ENCODE measurements around the gene ERG28. TPM values are rescaled to one million over a fixed set of nuclear protein-coding genes. Genes with fewer than 3 reads are reported as not detected.

Gene ERG28
- total RNA-seq, 1 donor from 2014 or later = 16.2 TPM

DNA sequence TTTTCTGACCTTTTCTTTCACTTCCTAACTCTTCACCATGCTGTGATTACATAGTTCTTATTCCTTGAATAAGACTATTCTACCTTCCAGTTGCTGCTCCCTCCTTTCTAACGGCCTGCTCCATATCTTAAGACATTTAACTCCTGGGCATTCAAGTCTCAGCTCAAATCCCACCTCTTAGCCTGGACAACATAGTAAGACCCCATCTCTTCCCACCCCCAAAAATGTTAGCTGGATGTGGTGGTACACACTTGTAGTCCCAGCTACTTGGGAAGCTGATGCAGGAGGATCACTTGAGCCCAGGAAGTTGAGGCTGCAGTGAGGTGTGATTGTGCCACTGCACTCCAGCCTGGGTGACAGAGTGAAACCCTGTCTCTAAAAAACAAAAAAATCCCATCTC lies 10.9 kb downstream of the ERG28 start:
- no peaks in the 10 kb centered on the region for H3K36me3 ChIP-seq (ENCODE audit: control insufficient read depth, insufficient read depth, low read length)
- no peak overlapping the region for H3K4me3 ChIP-seq (ENCODE audit: low read depth, low read length)
- DNase-seq (ENCODE audit: low read depth) = no peak
- no peaks in the 10 kb centered on the region for H3K27me3 ChIP-seq (ENCODE audit: control insufficient read depth, insufficient read depth, low read length)
- TF ChIP-seq, protein P1, sequence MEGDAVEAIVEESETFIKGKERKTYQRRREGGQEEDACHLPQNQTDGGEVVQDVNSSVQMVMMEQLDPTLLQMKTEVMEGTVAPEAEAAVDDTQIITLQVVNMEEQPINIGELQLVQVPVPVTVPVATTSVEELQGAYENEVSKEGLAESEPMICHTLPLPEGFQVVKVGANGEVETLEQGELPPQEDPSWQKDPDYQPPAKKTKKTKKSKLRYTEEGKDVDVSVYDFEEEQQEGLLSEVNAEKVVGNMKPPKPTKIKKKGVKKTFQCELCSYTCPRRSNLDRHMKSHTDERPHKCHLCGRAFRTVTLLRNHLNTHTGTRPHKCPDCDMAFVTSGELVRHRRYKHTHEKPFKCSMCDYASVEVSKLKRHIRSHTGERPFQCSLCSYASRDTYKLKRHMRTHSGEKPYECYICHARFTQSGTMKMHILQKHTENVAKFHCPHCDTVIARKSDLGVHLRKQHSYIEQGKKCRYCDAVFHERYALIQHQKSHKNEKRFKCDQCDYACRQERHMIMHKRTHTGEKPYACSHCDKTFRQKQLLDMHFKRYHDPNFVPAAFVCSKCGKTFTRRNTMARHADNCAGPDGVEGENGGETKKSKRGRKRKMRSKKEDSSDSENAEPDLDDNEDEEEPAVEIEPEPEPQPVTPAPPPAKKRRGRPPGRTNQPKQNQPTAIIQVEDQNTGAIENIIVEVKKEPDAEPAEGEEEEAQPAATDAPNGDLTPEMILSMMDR (IDR thresholded peaks at IDR 0.05; ENCODE audit: insufficient read depth, low read length, poor library complexity, severe bottlenecking) = no peak

DNA sequence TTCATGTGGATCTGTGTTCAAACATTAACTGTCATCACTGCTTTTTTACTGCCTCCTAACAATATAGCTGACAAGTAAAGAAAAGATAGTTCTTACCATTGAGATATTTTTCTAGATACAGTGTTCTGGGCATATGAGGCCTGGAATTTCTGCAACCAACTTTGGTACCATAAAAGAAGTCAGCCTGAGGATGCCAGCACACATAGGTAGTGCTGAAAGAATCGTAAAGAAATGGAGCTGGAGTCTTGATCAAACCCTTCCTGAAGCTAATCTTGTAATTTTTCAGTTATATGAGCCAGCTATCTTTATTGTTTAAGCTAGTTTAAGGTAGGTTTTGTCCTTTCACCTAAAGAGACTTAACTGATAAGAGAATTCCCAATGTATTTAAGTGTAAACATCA lies 11.3 kb downstream of the ERG28 start:
- TF ChIP-seq, protein P1 (IDR thresholded peaks at IDR 0.05; ENCODE audit: insufficient read depth, low read length, poor library complexity, severe bottlenecking) = no peak
- no peak for DNase-seq (ENCODE audit: low read depth)
- Histone ChIP-seq H3K36me3 (ENCODE audit: control insufficient read depth, insufficient read depth, low read length) (no peaks in the 10 kb centered on the region), H3K27me3 (ENCODE audit: control insufficient read depth, insufficient read depth, low read length) (no peaks in the 10 kb centered on the region), H3K4me3 (ENCODE audit: low read depth, low read length) (no peak overlapping the region)

DNA sequence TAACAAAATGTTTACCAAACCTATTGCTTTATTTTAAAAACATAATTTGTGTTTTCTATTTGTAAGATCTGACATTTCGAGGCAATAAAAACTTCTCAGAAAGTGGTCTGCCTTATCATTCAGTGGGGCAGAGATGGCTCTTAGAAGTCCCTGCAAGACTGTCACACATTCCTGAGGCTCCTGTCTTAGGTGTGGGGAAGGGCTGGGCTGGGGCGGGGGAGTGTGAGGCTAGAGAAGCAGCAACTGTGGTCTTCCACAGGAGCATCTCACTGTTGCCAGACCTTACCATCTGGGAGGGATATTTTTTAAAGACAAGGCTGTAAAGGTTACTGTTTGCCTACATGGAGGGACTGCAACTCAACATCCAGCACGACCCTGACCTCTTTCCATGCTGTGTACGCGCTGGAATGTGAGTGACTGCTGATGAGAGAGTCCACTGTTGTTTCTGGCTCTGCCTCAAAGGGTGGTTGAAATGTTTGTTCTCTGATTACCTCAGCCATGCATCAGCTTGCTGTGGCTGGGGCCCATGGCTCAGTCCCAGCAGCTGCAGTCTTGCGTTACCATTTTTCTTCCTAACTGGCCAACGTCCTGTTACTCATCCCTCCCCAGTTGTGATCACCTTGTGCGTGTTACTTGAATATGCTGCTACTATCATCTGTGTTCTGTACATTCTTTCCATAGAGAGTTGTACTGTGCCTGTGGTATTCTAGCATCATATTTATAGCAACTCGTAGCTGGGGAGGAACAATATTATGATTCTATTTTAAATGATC lies 12.4 kb downstream of the ERG28 start:
- no peak overlapping the region for H3K4me3 ChIP-seq (ENCODE audit: low read depth, low read length)
- no peaks in the 10 kb centered on the region for H3K27me3 ChIP-seq (ENCODE audit: control insufficient read depth, insufficient read depth, low read length)
- DNase-seq (ENCODE audit: low read depth) = peak; percentile 94
- TF ChIP-seq, protein P1 (IDR thresholded peaks at IDR 0.05; ENCODE audit: insufficient read depth, low read length, poor library complexity, severe bottlenecking) = no peak
- H3K36me3 ChIP-seq (ENCODE audit: control insufficient read depth, insufficient read depth, low read length) = no peaks in the 10 kb centered on the region

DNA sequence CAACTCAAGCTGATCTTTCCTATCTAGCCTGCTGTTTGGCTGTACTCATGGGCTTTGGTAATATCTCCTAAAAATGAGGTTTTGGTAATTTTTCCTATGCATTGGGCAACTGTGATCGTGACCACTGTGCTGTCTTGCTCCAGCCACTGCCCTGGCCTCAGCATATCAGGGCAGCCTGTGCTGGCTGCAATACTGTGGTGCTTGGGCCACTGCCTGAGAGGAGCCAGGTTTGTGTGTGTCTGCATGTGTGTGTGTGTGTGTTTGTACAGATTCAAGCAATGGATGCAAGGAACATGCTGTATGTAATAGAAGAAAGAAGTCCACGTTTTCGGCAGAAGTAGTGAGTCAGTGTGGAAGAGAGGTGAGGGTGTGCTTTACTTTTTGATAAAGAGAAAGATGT lies 13.0 kb downstream of the ERG28 start:
- TF ChIP-seq, protein P1 (IDR thresholded peaks at IDR 0.05; ENCODE audit: insufficient read depth, low read length, poor library complexity, severe bottlenecking) = no peak
- no peak for DNase-seq (ENCODE audit: low read depth)
- H3K36me3 ChIP-seq (ENCODE audit: control insufficient read depth, insufficient read depth, low read length) = no peaks in the 10 kb centered on the region
- no peaks in the 10 kb centered on the region for H3K27me3 ChIP-seq (ENCODE audit: control insufficient read depth, insufficient read depth, low read length)
- H3K4me3 ChIP-seq (ENCODE audit: low read depth, low read length) = no peak overlapping the region

DNA sequence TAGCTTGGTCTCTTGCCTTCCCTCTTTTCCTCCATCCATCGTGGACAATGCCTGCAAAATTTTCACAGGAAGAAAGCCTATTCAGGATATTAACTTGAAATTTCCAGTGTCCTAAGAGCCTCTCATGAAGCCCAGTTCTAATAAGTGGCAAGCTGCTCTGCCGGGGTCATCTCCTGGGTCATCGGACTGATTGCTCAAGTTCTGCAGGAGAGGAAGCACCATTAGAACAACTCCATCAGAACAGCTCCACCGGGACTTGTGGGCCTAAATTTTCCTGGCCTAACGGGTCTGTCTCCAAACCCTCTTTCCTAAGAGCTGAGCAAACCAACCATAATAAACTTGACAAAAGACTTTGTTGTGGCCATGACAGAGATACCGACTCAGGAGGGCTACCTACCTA lies 13.9 kb downstream of the ERG28 start:
- no peaks in the 10 kb centered on the region for H3K36me3 ChIP-seq (ENCODE audit: control insufficient read depth, insufficient read depth, low read length)
- DNase-seq (ENCODE audit: low read depth) = no peak
- H3K4me3 ChIP-seq (ENCODE audit: low read depth, low read length) = no peak overlapping the region
- TF ChIP-seq, protein P1 (IDR thresholded peaks at IDR 0.05; ENCODE audit: insufficient read depth, low read length, poor library complexity, severe bottlenecking) = no peak
- H3K27me3 ChIP-seq (ENCODE audit: control insufficient read depth, insufficient read depth, low read length) = no peaks in the 10 kb centered on the region

DNA sequence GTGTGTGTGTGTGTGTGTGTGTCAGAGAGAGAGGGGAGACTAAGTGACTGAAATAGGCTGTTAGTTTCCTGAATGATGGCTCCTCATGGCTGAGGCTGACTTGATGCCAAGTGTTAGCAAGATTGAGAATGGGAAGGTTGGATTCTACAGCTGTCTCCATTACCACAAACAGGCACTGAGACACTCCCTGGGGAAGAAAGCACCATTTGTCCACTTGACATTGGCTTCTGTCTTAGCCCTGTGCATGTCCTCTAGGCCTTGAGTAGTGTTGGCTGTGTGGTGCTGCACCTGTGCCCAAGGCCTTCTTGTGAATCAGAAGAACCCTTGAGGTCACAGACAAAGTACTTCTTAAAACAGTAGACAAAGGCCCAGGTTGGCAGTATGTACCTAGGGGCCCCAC lies 15.6 kb downstream of the ERG28 start:
- TF ChIP-seq, protein P1 (IDR thresholded peaks at IDR 0.05; ENCODE audit: insufficient read depth, low read length, poor library complexity, severe bottlenecking) = no peak
- Histone ChIP-seq H3K36me3 (ENCODE audit: control insufficient read depth, insufficient read depth, low read length) (no peaks in the 10 kb centered on the region), H3K4me3 (ENCODE audit: low read depth, low read length) (no peak overlapping the region), H3K27me3 (ENCODE audit: control insufficient read depth, insufficient read depth, low read length) (no peaks in the 10 kb centered on the region)
- no peak for DNase-seq (ENCODE audit: low read depth)
